OCI-LY3 (cell line): ENCODE measurements around the gene DIP2C.

Experiments
- EZH2phosphoT487 ChIP-seq: fragments of 200-600 bp; shearing (Covaris generic); IDR thresholded peaks from 2 replicates; pipeline ENCODE4 v1.6.1; 2018; ENCODE audit warnings: antibody characterized with exemption, mixed run types, low read depth
- TF ChIP-seq, protein P1 (sequence below): fragments of 200-600, 300-600 bp; sonication (generic); IDR thresholded peaks from 2 replicates; pipeline ENCODE4 v1.5.1; 2014; ENCODE audit warnings: antibody characterized with exemption, low read length, low read depth

DNA sequence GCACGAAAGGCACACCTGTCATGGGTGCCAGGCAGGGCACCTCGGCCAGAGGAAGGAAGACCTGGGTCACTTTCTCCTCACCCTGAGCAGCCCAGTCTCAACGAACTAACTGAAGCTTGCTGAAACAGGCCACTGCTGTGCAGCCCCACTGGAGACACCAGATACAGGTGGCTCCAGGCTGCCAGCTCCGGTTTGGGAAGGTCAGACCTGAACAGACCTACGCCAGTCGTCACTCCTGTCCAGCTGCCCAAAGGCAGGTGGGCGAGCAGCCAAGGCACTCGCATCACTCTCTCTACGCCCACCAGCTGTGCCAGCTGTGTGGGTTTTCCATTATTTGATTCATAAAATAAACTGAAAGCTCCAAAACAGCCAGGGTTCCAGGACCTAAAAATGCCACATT, 298.2 kb downstream of the DIP2C start:
- TF ChIP-seq, protein P1, sequence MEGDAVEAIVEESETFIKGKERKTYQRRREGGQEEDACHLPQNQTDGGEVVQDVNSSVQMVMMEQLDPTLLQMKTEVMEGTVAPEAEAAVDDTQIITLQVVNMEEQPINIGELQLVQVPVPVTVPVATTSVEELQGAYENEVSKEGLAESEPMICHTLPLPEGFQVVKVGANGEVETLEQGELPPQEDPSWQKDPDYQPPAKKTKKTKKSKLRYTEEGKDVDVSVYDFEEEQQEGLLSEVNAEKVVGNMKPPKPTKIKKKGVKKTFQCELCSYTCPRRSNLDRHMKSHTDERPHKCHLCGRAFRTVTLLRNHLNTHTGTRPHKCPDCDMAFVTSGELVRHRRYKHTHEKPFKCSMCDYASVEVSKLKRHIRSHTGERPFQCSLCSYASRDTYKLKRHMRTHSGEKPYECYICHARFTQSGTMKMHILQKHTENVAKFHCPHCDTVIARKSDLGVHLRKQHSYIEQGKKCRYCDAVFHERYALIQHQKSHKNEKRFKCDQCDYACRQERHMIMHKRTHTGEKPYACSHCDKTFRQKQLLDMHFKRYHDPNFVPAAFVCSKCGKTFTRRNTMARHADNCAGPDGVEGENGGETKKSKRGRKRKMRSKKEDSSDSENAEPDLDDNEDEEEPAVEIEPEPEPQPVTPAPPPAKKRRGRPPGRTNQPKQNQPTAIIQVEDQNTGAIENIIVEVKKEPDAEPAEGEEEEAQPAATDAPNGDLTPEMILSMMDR: no peak
- no peak for TF ChIP-seq EZH2phosphoT487
